Fibroblast of skin of right biceps (primary cell): Measurements from ENCODE around the gene CRIP1.

Experiments used
- DNase-seq: peaks from one replicate; pipeline ENCODE4 v3.0.0-alpha.2; 2013

Gene CRIP1

GRCh38 chr14:105452963-105453362 lies 33.7 kb upstream of the CRIP1 start:
- DNase-seq: no peak

GRCh38 chr14:105453847-105454246 lies 32.8 kb upstream of the CRIP1 start:
- no peak for DNase-seq

GRCh38 chr14:105455086-105455640 lies 31.5 kb upstream of the CRIP1 start:
- no peak for DNase-seq

GRCh38 chr14:105455766-105456660 lies 30.7 kb upstream of the CRIP1 start:
- no peak for DNase-seq

- no peak for DNase-seq
Measured at GRCh38 chr14:105456736-105457617, 29.7 kb upstream of the CRIP1 start.

GRCh38 chr14:105458010-105458409 lies 28.7 kb upstream of the CRIP1 start:
- no peak for DNase-seq

GRCh38 chr14:105458571-105458970 lies 28.1 kb upstream of the CRIP1 start:
- no peak for DNase-seq

GRCh38 chr14:105460116-105460515 lies 26.6 kb upstream of the CRIP1 start:
- no peak for DNase-seq

GRCh38 chr14:105460616-105461015 lies 26.1 kb upstream of the CRIP1 start:
- DNase-seq: no peak

- no peak for DNase-seq
Measured at GRCh38 chr14:105461903-105462302, 24.8 kb upstream of the CRIP1 start.

GRCh38 chr14:105464501-105464900 lies 22.2 kb upstream of the CRIP1 start:
- DNase-seq: no peak

GRCh38 chr14:105465209-105466031 lies 21.3 kb upstream of the CRIP1 start:
- peak; percentile 11 for DNase-seq

GRCh38 chr14:105466531-105467248 lies 20.0 kb upstream of the CRIP1 start:
- no peak for DNase-seq

- no peak for DNase-seq
Measured at GRCh38 chr14:105467249-105467941, 19.3 kb upstream of the CRIP1 start.

GRCh38 chr14:105467942-105468471 lies 18.7 kb upstream of the CRIP1 start:
- no peak for DNase-seq

- DNase-seq: no peak
Measured at GRCh38 chr14:105468621-105469241, 18.0 kb upstream of the CRIP1 start.

- DNase-seq: no peak
Measured at GRCh38 chr14:105469456-105470349, 17.0 kb upstream of the CRIP1 start.

- no peak for DNase-seq
Measured at GRCh38 chr14:105470350-105471296, 16.1 kb upstream of the CRIP1 start.
